Melanocyte of skin (primary cell): ENCODE measurements around the gene MATR3. TPM values are rescaled to one million over a fixed set of nuclear protein-coding genes. Genes with fewer than 3 reads are reported as not detected.

Source experiments
- small RNA-seq, 2 donors: library from RNA; depleted of rRNA; stranded (forward); fragments of <200 nt; gene quantifications; one replicate each; pipeline ENCODE3, GENCODE V24; 2012
- total RNA-seq, 2 donors: library from RNA; depleted of rRNA; stranded (reverse); fragments of >200 nt; gene quantifications; 2 replicates each; pipeline ENCODE4 v1.2.3, GENCODE V29; 2012

Gene MATR3
- 100 to 1,000 TPM; 169 to 183 TPM for total RNA-seq

GRCh38 chr5:139293507-139294373 lies at the start of gene MATR3:
Gene MATR3, plus strand, starts transcription at chr5:139293740. Its CDS starts 13,676 bp downstream, at chr5:139307416.

GRCh38 chr5:139341689-139342422 lies 48.3 kb downstream of the MATR3 start, which contains the start of gene PAIP2:
Gene PAIP2, plus strand, starts transcription at chr5:139341854. Its CDS starts 21,931 bp downstream, at chr5:139363785.

Small RNA genes lying within 50 kb of the gene (small RNA-seq; reads per million reads assigned to genes)
- gene RNA5SP195: 0 reads per million in 2 donors
- 814 to 962 reads per million in 2 donors for gene SNORA74A
- gene SNORA74D: 58.4 to 110 reads per million in 2 donors

Other genes with a start within 250 kb of the MATR3 start
- 10 to 100 TPM; 56.3 to 64.7 TPM for gene SIL1, start 95.4 kb upstream of the MATR3 start, total RNA-seq
- 10 to 100 TPM; 49.6 to 52.6 TPM for gene PAIP2, start 48.1 kb downstream of the MATR3 start, total RNA-seq
- not detected for gene SLC23A1, start 89.6 kb downstream of the MATR3 start, total RNA-seq
- gene MZB1, start 96.2 kb downstream of the MATR3 start, total RNA-seq: not detected
- under 1 TPM; 0.34 to 0.67 TPM for gene PROB1, start 101.4 kb downstream of the MATR3 start, total RNA-seq
- gene SPATA24, start 110.3 kb downstream of the MATR3 start, total RNA-seq: 1 to 10 TPM; 3.8 to 4.3 TPM
- gene DNAJC18, start 145.8 kb downstream of the MATR3 start, total RNA-seq: 1 to 10 TPM; 8.6 to 9.3 TPM
- not detected for gene ECSCR, start 169.0 kb downstream of the MATR3 start, total RNA-seq
- under 1 TPM in 1 of 2 donors, not detected in 1; under 0.01 TPM for gene SMIM33, start 177.3 kb downstream of the MATR3 start, total RNA-seq
- gene STING1, start 189.0 kb downstream of the MATR3 start, total RNA-seq: 10 to 100 TPM; 17.2 to 28.6 TPM